ENCODE data around the gene ZBTB16. TPM values are rescaled to one million over a fixed set of nuclear protein-coding genes. Genes with fewer than 3 reads are reported as not detected.

Gene ZBTB16
- total RNA-seq, 3 donors from 2014 or later (not counting 1 experiment from before 2014, with no cell fraction given) = 104 to 224 (median 156) TPM

DNA sequence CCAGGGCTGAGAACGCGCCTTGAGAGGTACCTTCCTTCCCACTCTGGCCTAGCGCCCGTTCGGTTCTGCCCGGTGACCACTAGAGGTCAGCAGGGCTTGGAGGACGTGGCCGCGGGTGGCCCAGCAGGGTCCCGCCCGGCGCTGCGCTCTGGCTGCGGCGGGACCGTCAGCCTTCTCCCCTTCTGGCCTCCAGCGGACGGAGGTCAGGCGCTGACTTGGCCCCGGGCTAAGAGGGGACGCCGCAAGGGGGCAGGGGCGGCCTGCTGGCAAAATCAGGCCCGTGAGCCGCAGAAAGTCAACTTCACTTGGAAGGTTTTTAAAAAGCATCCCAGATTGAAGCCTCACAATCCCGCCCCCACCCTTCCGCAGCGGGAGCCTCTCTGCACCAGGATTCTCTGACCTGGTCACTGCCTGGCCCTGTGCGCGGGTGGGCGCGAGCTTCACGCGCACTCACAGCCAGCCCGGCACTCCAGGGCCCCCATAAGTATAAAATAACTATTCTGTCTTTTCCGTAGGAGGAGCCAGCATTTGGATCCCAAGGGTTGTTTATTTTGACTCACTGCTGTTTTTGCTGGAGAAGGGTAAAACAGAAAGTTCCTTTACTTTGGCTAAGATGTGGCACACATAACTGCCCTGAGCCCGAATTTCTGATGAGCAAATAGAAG lies 23.2 kb upstream of the ZBTB16 start:
- Histone ChIP-seq H3K9me3 (ENCODE audit: control insufficient read depth, insufficient read depth, low read length) (no peaks in the 10 kb centered on the region), H3K27ac (ENCODE audit: low read length) (no peak overlapping the region), H3K36me3 (ENCODE audit: control insufficient read depth, insufficient read depth, low read length) (no peaks in the 10 kb centered on the region), H3K4me1 (ENCODE audit: control insufficient read depth, insufficient read depth, low read length) (peaks cover 11% of the 10 kb centered on the region), H3K27me3 (ENCODE audit: control insufficient read depth, insufficient read depth, low read length) (no peaks in the 10 kb centered on the region), H3K4me3 (ENCODE audit: low read length) (no peak overlapping the region)
- DNase-seq (peak; percentile 61 to 72), ATAC-seq (peak; percentile 81 to 95 (median 94))
- TF ChIP-seq, protein P1, sequence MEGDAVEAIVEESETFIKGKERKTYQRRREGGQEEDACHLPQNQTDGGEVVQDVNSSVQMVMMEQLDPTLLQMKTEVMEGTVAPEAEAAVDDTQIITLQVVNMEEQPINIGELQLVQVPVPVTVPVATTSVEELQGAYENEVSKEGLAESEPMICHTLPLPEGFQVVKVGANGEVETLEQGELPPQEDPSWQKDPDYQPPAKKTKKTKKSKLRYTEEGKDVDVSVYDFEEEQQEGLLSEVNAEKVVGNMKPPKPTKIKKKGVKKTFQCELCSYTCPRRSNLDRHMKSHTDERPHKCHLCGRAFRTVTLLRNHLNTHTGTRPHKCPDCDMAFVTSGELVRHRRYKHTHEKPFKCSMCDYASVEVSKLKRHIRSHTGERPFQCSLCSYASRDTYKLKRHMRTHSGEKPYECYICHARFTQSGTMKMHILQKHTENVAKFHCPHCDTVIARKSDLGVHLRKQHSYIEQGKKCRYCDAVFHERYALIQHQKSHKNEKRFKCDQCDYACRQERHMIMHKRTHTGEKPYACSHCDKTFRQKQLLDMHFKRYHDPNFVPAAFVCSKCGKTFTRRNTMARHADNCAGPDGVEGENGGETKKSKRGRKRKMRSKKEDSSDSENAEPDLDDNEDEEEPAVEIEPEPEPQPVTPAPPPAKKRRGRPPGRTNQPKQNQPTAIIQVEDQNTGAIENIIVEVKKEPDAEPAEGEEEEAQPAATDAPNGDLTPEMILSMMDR (IDR thresholded peaks at IDR 0.05) = peak; percentile 79
- Mint-ChIP-seq H3K27me3 (ENCODE audit: low read depth in 2 of 2) (peaks cover 2 to 8% of the 10 kb centered on the region in 2 donors), H3K4me3 (peak overlapping the region; percentile 65), H3K4me1 (peaks cover 6 to 8% of the 10 kb centered on the region in 2 donors), H3K9me3 (no peaks in the 10 kb centered on the region), H3K27ac (peak overlapping the region in 1 of 2 donors; percentile 33), H3K36me3 (no peaks in the 10 kb centered on the region)
- intact Hi-C loops (cut with micrococcal nuclease) = loop anchor here (1.0 to 10.0 kb wide), 2 partner anchors 121 to 225 kb away; no protein-coding TSS in a partner anchor
- 18% methylated on average over 37 of the region's 37 CpGs for WGBS (ENCODE audit: insufficient coverage)

DNA sequence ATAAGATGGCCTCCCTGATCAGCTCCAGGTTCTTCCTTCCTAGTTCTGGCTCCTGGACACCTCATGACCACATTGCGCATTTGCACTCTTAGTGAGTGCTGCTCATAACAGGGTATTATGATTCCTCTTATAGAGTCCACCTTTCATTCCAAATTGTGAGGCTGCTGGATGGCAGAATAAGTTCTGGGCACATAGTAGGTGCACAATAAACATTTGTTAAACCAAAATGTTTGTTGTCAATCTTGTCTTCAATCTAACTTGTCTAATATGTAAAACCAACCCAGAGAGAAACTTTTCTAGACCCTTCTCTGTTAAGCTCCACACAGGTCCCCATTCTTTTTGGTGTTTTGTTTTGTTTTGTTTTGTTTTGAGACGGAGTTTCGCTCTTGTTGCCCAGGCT lies 22.6 kb upstream of the ZBTB16 start:
- Histone ChIP-seq H3K27me3 (ENCODE audit: control insufficient read depth, insufficient read depth, low read length) (no peaks in the 10 kb centered on the region), H3K36me3 (ENCODE audit: control insufficient read depth, insufficient read depth, low read length) (no peaks in the 10 kb centered on the region), H3K9me3 (ENCODE audit: control insufficient read depth, insufficient read depth, low read length) (no peaks in the 10 kb centered on the region), H3K4me1 (ENCODE audit: control insufficient read depth, insufficient read depth, low read length) (peaks cover 11% of the 10 kb centered on the region), H3K4me3 (ENCODE audit: low read length) (no peak overlapping the region), H3K27ac (ENCODE audit: low read length) (no peak overlapping the region)
- H3K4me3 Mint-ChIP-seq = peak overlapping the region; percentile 25
- H3K36me3 Mint-ChIP-seq = no peaks in the 10 kb centered on the region
- DNase-seq (no peak), ATAC-seq (no peak)
- intact Hi-C loops (cut with micrococcal nuclease) = loop anchor here (1.0 to 10.0 kb wide), 2 partner anchors 122 to 224 kb away; no protein-coding TSS in a partner anchor
- H3K4me1 Mint-ChIP-seq = peaks cover 6 to 8% of the 10 kb centered on the region in 2 donors
- no peak overlapping the region for H3K27ac Mint-ChIP-seq
- TF ChIP-seq, protein P1 (IDR thresholded peaks at IDR 0.05) = no peak
- 100% methylated on average over 2 of the region's 3 CpGs for WGBS (ENCODE audit: insufficient coverage)
- H3K9me3 Mint-ChIP-seq = no peaks in the 10 kb centered on the region
- H3K27me3 Mint-ChIP-seq (ENCODE audit: low read depth in 2 of 2) = peaks cover 2 to 8% of the 10 kb centered on the region in 2 donors

DNA sequence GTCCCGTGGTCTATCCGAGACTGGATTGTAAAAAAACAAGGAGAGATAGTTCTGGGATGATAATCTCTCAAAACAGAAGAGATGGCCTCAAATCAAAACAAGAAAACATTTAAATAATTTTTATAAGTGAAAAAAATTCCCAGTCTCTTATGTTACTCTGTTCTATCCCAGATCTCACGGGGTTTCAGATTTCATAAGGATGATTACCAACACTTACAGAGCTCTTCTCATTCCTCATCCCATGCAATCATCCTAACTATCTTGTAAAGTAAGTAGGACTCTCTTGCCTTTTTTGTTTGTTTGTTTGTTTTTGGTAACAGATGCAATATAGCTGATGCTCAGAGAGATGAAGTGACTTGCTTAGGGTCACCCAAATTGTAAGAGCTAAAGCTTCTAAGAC lies 20.0 kb upstream of the ZBTB16 start:
- TF ChIP-seq, protein P1 (IDR thresholded peaks at IDR 0.05) = no peak
- ATAC-seq = no peak
- Histone ChIP-seq H3K4me1 (ENCODE audit: control insufficient read depth, insufficient read depth, low read length) (peaks cover 18% of the 10 kb centered on the region), H3K36me3 (ENCODE audit: control insufficient read depth, insufficient read depth, low read length) (no peaks in the 10 kb centered on the region), H3K27ac (ENCODE audit: low read length) (no peak overlapping the region), H3K4me3 (ENCODE audit: low read length) (no peak overlapping the region), H3K9me3 (ENCODE audit: control insufficient read depth, insufficient read depth, low read length) (no peaks in the 10 kb centered on the region), H3K27me3 (ENCODE audit: control insufficient read depth, insufficient read depth, low read length) (no peaks in the 10 kb centered on the region)
- Mint-ChIP-seq H3K9me3 (no peaks in the 10 kb centered on the region), H3K4me3 (no peak overlapping the region), H3K4me1 (peaks cover 16 to 18% of the 10 kb centered on the region in 2 donors), H3K36me3 (no peaks in the 10 kb centered on the region), H3K27ac (no peak overlapping the region), H3K27me3 (ENCODE audit: low read depth in 2 of 2) (peaks cover 2 to 6% of the 10 kb centered on the region in 2 donors)
- no peak for DNase-seq
- no CpG with 5 or more reads among the region's 3 CpGs for WGBS (ENCODE audit: insufficient coverage)
- intact Hi-C loops (cut with micrococcal nuclease) = loop anchor here (10.0 kb wide), 1 partner anchor 125 kb away; no protein-coding TSS in a partner anchor

Data from natural killer cell (primary cell).